Liver (tissue), 3 donors: ENCODE measurements around the gene SMTNL2.
"Not testable (repeated sequence)": the region's sequence is repeated elsewhere in the genome, so short reads cannot be mapped to it uniquely, and the experiment has no call there.

Experiments
- EGR1 ChIP-seq, 2 donors: IDR thresholded peaks; 2 replicates each; pipeline ENCODE4 v1.6.1; 2016 to 2018; ENCODE audit warnings: antibody characterized with exemption in 2 of 2, low read depth in 2 of 2
- FOXA1 ChIP-seq: IDR thresholded peaks from 2 replicates; pipeline ENCODE4 v1.6.1; 2016; ENCODE audit warnings: antibody characterized with exemption
- JUND ChIP-seq, 2 donors: IDR thresholded peaks; 2 replicates each; pipeline ENCODE4 v1.6.1; 2016; ENCODE audit warnings: antibody characterized with exemption in 2 of 2
- RAD21 ChIP-seq, 2 donors: IDR thresholded peaks; 2 replicates each; pipeline ENCODE4 v1.6.1; 2016; ENCODE audit warnings: antibody characterized with exemption in 2 of 2, mild to moderate bottlenecking in 2 of 2
- SP1 ChIP-seq: IDR thresholded peaks from 2 replicates; pipeline ENCODE4 v1.6.1; 2018; ENCODE audit warnings: antibody characterized with exemption, mild to moderate bottlenecking
- YY1 ChIP-seq: IDR thresholded peaks from 2 replicates; pipeline ENCODE4 v1.6.1; 2016; ENCODE audit warnings: antibody characterized with exemption, mild to moderate bottlenecking
- TF ChIP-seq, protein P1 (sequence below): IDR thresholded peaks from 2 replicates; pipeline ENCODE4 v1.6.1; 2016; ENCODE audit warnings: antibody characterized with exemption, mild to moderate bottlenecking
- TF ChIP-seq, protein P2 (sequence below): fragments of 150-350 bp; IDR thresholded peaks from 2 replicates; pipeline ENCODE4 v1.5.1; 2017; ENCODE audit warnings: improper control_type of control experiment, low read depth, low read length; ENCODE audit not compliant: missing input control
- TF ChIP-seq, protein P3 (sequence below): IDR thresholded peaks from 2 replicates; pipeline ENCODE4 v1.6.1; 2016; ENCODE audit warnings: antibody characterized with exemption
- TF ChIP-seq, protein P4 (sequence below): IDR thresholded peaks from 2 replicates; pipeline ENCODE4 v1.6.1; 2016; ENCODE audit warnings: antibody characterized with exemption
- donor health status: healthy.
- donor health status: healthy.

GRCh38 chr17:4639301-4640059, 55.2 kb downstream of the SMTNL2 start:
- TF ChIP-seq EGR1 (IDR thresholded peaks at IDR 0.05; ENCODE audit: low read depth in 2 of 2); FOXA1; JUND (IDR thresholded peaks at IDR 0.05); YY1; SP1: not testable (repeated sequence)
- TF ChIP-seq, protein P1, sequence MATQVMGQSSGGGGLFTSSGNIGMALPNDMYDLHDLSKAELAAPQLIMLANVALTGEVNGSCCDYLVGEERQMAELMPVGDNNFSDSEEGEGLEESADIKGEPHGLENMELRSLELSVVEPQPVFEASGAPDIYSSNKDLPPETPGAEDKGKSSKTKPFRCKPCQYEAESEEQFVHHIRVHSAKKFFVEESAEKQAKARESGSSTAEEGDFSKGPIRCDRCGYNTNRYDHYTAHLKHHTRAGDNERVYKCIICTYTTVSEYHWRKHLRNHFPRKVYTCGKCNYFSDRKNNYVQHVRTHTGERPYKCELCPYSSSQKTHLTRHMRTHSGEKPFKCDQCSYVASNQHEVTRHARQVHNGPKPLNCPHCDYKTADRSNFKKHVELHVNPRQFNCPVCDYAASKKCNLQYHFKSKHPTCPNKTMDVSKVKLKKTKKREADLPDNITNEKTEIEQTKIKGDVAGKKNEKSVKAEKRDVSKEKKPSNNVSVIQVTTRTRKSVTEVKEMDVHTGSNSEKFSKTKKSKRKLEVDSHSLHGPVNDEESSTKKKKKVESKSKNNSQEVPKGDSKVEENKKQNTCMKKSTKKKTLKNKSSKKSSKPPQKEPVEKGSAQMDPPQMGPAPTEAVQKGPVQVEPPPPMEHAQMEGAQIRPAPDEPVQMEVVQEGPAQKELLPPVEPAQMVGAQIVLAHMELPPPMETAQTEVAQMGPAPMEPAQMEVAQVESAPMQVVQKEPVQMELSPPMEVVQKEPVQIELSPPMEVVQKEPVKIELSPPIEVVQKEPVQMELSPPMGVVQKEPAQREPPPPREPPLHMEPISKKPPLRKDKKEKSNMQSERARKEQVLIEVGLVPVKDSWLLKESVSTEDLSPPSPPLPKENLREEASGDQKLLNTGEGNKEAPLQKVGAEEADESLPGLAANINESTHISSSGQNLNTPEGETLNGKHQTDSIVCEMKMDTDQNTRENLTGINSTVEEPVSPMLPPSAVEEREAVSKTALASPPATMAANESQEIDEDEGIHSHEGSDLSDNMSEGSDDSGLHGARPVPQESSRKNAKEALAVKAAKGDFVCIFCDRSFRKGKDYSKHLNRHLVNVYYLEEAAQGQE, result not testable (repeated sequence)
- peak; percentile 21 to 37 for TF ChIP-seq RAD21 (IDR thresholded peaks at IDR 0.05)
- TF ChIP-seq, protein P2, sequence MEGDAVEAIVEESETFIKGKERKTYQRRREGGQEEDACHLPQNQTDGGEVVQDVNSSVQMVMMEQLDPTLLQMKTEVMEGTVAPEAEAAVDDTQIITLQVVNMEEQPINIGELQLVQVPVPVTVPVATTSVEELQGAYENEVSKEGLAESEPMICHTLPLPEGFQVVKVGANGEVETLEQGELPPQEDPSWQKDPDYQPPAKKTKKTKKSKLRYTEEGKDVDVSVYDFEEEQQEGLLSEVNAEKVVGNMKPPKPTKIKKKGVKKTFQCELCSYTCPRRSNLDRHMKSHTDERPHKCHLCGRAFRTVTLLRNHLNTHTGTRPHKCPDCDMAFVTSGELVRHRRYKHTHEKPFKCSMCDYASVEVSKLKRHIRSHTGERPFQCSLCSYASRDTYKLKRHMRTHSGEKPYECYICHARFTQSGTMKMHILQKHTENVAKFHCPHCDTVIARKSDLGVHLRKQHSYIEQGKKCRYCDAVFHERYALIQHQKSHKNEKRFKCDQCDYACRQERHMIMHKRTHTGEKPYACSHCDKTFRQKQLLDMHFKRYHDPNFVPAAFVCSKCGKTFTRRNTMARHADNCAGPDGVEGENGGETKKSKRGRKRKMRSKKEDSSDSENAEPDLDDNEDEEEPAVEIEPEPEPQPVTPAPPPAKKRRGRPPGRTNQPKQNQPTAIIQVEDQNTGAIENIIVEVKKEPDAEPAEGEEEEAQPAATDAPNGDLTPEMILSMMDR, result not testable (repeated sequence)
- TF ChIP-seq, protein P3, sequence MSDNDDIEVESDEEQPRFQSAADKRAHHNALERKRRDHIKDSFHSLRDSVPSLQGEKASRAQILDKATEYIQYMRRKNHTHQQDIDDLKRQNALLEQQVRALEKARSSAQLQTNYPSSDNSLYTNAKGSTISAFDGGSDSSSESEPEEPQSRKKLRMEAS, result not testable (repeated sequence)
- TF ChIP-seq, protein P4, sequence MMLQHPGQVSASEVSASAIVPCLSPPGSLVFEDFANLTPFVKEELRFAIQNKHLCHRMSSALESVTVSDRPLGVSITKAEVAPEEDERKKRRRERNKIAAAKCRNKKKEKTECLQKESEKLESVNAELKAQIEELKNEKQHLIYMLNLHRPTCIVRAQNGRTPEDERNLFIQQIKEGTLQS, result not testable (repeated sequence)
